Calu3 (cell line): Measurements from ENCODE around the gene ITGB3BP. TPM values are rescaled to one million over a fixed set of nuclear protein-coding genes. Genes with fewer than 3 reads are reported as not detected.
"Not testable (repeated sequence)": the region's sequence is repeated elsewhere in the genome, so short reads cannot be mapped to it uniquely, and the experiment has no call there.

Source experiments
- BruUV-seq: library from RNA; stranded (reverse); fragments of 400-500 nt; replicated peaks from 2 replicates; lab custom pipeline; 2021; lab: Mats Ljungman, UMichigan
- CTCF ChIA-PET: fragments of 300-600 bp; sonication (Branson Sonifier 250); formaldehyde crosslinking; loops from one replicate; lab custom pipeline; 2022; ENCODE audit warnings: antibody characterized with exemption; lab: Charles Lee
- DNase-seq: peaks from one replicate; pipeline ENCODE4 v3.0.0; 2022
- H3K27ac Mint-ChIP-seq: one replicate; pipeline ENCODE4 v1.8.0; 2022; ENCODE audit warnings: mixed read lengths; ENCODE audit not compliant: unreplicated experiment
- H3K27me3 Mint-ChIP-seq: one replicate; pipeline ENCODE4 v1.8.0; 2022; ENCODE audit warnings: mixed read lengths; ENCODE audit not compliant: unreplicated experiment
- H3K36me3 Mint-ChIP-seq: one replicate; pipeline ENCODE4 v1.8.0; 2022; ENCODE audit warnings: mild to moderate bottlenecking, moderate library complexity, mixed read lengths; ENCODE audit not compliant: insufficient read depth, unreplicated experiment
- H3K4me1 Mint-ChIP-seq: one replicate; pipeline ENCODE4 v1.8.0; 2022; ENCODE audit warnings: mild to moderate bottlenecking, low read depth, mixed read lengths; ENCODE audit not compliant: unreplicated experiment
- H3K4me3 Mint-ChIP-seq: one replicate; pipeline ENCODE4 v1.8.0; 2022; ENCODE audit warnings: mild to moderate bottlenecking, low read depth, moderate library complexity, mixed read lengths; ENCODE audit not compliant: unreplicated experiment
- H3K9me3 Mint-ChIP-seq: one replicate; pipeline ENCODE4 v1.8.0; 2022; ENCODE audit warnings: low read depth, mixed read lengths; ENCODE audit not compliant: unreplicated experiment
- intact Hi-C: fragments of 100-400 bp; cut with micrococcal nuclease; formaldehyde crosslinking; loops from one replicate; pipeline ENCODE4 v1.10.0; 2022; ENCODE audit not compliant: unreplicated experiment
- total RNA-seq: library from RNA; stranded (reverse); gene quantifications from 2 replicates; pipeline ENCODE4 v1.2.3, GENCODE V29; 2022
- TF ChIP-seq, protein P1 (sequence below): fragments of 200-600 bp; IDR thresholded peaks from one replicate; pipeline ENCODE4 v1.8.0; 2022; ENCODE audit warnings: antibody characterized with exemption; ENCODE audit not compliant: unreplicated experiment

ITGB3BP gene
- total RNA-seq, 1 experiment from 2014 or later = 52.1 TPM

DNA sequence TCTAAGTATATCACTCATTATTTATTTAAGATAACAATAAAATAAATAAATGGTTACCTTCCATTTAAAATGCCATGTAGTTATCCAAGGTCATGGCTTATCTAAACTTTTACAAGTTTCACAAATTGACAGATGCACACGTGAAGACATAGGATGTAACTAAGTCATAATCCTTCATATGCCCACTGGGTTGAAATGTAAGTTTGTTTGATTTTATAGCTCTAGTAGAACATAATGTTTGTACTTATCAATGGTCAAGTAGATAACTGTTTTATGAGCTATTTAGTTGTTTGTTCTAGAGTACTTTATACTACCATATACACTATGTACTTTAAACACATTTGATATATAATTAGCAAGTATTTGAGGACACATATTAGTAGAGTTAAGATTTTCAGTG, 43.0 kb downstream of the ITGB3BP start:
- TF ChIP-seq, protein P1, sequence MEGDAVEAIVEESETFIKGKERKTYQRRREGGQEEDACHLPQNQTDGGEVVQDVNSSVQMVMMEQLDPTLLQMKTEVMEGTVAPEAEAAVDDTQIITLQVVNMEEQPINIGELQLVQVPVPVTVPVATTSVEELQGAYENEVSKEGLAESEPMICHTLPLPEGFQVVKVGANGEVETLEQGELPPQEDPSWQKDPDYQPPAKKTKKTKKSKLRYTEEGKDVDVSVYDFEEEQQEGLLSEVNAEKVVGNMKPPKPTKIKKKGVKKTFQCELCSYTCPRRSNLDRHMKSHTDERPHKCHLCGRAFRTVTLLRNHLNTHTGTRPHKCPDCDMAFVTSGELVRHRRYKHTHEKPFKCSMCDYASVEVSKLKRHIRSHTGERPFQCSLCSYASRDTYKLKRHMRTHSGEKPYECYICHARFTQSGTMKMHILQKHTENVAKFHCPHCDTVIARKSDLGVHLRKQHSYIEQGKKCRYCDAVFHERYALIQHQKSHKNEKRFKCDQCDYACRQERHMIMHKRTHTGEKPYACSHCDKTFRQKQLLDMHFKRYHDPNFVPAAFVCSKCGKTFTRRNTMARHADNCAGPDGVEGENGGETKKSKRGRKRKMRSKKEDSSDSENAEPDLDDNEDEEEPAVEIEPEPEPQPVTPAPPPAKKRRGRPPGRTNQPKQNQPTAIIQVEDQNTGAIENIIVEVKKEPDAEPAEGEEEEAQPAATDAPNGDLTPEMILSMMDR = no peak
- no peaks in the 10 kb centered on the region for H3K36me3 Mint-ChIP-seq
- CTCF ChIA-PET = no interaction called here
- no peak overlapping the region for H3K27ac Mint-ChIP-seq
- intact Hi-C loops = no loop called here
- H3K4me1 Mint-ChIP-seq = no peaks in the 10 kb centered on the region
- no TSS peak for BruUV-seq
- no peaks in the 10 kb centered on the region for H3K27me3 Mint-ChIP-seq
- H3K4me3 Mint-ChIP-seq = no peak overlapping the region
- no peak for DNase-seq
- no peaks in the 10 kb centered on the region for H3K9me3 Mint-ChIP-seq

DNA sequence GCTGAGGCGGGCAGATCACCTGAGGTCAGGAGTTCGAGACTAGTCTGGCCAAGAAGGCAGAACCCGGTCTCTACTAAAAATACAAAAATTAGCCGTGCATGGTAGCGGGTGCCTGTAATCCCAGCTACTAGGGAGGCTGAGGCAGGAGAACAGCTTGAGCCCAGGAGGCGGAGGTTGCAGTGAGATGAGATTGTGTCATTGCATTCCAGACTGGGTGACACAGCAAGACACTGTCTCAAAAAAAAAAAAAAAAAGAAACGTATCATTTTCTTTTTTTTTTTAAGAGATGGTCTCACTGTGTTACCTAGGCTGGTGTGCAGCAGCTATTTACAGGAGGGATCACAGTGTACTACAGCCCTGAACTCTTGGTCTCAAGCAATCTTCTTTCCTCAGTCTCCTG, 47.3 kb downstream of the ITGB3BP start:
- no TSS peak for BruUV-seq
- no peak for DNase-seq
- TF ChIP-seq, protein P1 = no peak
- H3K27me3 Mint-ChIP-seq = no peaks in the 10 kb centered on the region
- CTCF ChIA-PET = interaction anchor here (0.6 to 0.7 kb wide), 2 partner anchors 360 to 948 kb away, joined by 3 to 5 read pairs; no protein-coding TSS in a partner anchor
- no peaks in the 10 kb centered on the region for H3K36me3 Mint-ChIP-seq
- no peaks in the 10 kb centered on the region for H3K4me1 Mint-ChIP-seq
- H3K9me3 Mint-ChIP-seq = no peaks in the 10 kb centered on the region
- intact Hi-C loops = loop anchor here (5.0 kb wide), 1 partner anchor 37 kb away; no protein-coding TSS in a partner anchor
- H3K27ac Mint-ChIP-seq = no peak overlapping the region
- H3K4me3 Mint-ChIP-seq = no peak overlapping the region

DNA sequence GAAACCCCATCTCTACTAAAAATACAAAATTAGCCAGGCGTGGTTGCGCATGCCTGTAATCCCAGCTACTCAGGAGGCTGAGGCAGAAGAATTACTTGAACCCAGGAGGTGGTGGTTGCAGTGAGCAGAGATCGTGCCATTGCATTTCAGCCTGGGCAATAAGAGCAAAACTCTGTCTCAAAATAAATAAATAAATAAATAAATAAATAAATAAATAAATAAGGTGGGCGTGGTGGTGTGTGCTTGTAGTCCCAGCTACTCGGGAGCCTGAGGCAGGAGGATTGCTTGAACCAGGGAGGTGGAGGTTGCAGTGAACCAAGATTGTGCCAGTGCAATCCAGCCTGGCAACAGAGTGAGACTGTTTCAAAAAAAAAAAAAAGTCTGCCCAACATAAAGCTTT, 54.3 kb downstream of the ITGB3BP start:
- H3K27me3 Mint-ChIP-seq, H3K27ac Mint-ChIP-seq, H3K36me3 Mint-ChIP-seq, H3K4me1 Mint-ChIP-seq, BruUV-seq, H3K9me3 Mint-ChIP-seq, intact Hi-C loops, CTCF ChIA-PET, H3K4me3 Mint-ChIP-seq, DNase-seq: not testable (repeated sequence)

DNA sequence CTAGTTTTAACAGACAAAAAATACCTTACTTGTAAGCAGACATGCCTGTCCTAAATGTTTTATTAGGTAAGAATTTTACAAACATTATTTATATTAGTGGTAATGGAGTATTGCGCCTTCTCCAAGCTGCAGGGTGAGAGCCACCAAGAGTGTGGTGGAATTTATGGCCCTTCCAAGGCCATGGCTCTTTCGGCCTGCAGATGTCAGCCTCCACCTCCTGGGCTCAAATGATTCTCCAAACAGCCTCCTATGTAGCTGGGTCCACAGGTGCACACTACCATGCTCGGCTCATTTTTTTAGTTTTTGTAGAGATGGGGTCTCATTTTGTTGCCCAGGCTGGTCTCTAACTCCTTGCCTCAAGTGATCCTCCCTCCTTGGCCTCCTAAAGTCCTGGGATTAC, 56.3 kb downstream of the ITGB3BP start:
- Mint-ChIP-seq H3K4me1 (no peaks in the 10 kb centered on the region), H3K36me3 (peaks cover 5% of the 10 kb centered on the region), H3K27ac (no peak overlapping the region), H3K9me3 (peaks cover 5% of the 10 kb centered on the region), H3K27me3 (no peaks in the 10 kb centered on the region), H3K4me3 (no peak overlapping the region)
- no TSS peak for BruUV-seq
- intact Hi-C loops = no loop called here
- TF ChIP-seq, protein P1 = no peak
- CTCF ChIA-PET = interaction anchor here (1.0 kb wide), 1 partner anchor 71 kb away, joined by 3 read pairs; no protein-coding TSS in a partner anchor
- no peak for DNase-seq

DNA sequence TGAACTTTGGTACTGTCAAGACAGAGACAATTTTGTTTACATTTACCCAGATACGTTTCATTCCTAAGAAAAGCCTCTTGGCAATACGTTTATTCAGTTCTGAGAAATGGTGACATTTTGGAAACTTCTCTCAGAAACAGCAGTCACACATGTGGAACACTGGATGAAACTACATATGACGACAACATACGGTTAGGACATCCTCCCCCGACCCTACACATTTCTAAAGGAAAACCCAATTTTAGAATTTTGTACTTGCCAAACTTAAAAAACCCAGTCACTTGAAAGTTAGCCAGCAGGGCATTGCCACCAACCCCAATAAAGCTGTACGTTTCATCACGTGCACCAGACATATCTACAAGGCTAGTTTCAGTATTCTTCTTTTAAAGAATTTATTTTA, 56.8 kb downstream of the ITGB3BP start:
- CTCF ChIA-PET = interaction anchor here (1.0 kb wide), 1 partner anchor 72 kb away, joined by 3 read pairs; no protein-coding TSS in a partner anchor
- H3K4me3 Mint-ChIP-seq = no peak overlapping the region
- H3K27me3 Mint-ChIP-seq = no peaks in the 10 kb centered on the region
- H3K4me1 Mint-ChIP-seq = no peaks in the 10 kb centered on the region
- no peak for DNase-seq
- no peak overlapping the region for H3K27ac Mint-ChIP-seq
- intact Hi-C loops = no loop called here
- H3K9me3 Mint-ChIP-seq = peaks cover 5% of the 10 kb centered on the region
- peaks cover 5% of the 10 kb centered on the region for H3K36me3 Mint-ChIP-seq
- TF ChIP-seq, protein P1 = no peak
- BruUV-seq = no TSS peak
